HG03520 (cell line): Measurements from ENCODE around the gene DYSF.

ENCODE experiments used
- ATAC-seq: cut with Tn5 transposase; IDR thresholded peaks from one replicate; pipeline ENCODE4 v1.9.1; 2021; ENCODE audit warnings: mild to moderate bottlenecking, moderate library complexity; ENCODE audit not compliant: unreplicated experiment

The DYSF gene

GRCh38 chr2:71685941-71686611 is 232.7 kb downstream of the DYSF start:
- no peak for ATAC-seq

GRCh38 chr2:71686781-71687180 is 233.4 kb downstream of the DYSF start:
- ATAC-seq, result no peak

GRCh38 chr2:71687412-71687811 is 234.1 kb downstream of the DYSF start:
- ATAC-seq, result no peak

GRCh38 chr2:71688530-71688929 is 235.2 kb downstream of the DYSF start:
- no peak for ATAC-seq

- no peak for ATAC-seq
Measured at GRCh38 chr2:71689393-71689792, 236.0 kb downstream of the DYSF start.

- ATAC-seq, result no peak
Measured at GRCh38 chr2:71689968-71690834, 236.8 kb downstream of the DYSF start.

- ATAC-seq, result no peak
Measured at GRCh38 chr2:71690876-71691475, 237.6 kb downstream of the DYSF start.

GRCh38 chr2:71691747-71692441 is 238.5 kb downstream of the DYSF start:
- ATAC-seq, result no peak

GRCh38 chr2:71692621-71693277 is 239.4 kb downstream of the DYSF start:
- no peak for ATAC-seq

GRCh38 chr2:71693286-71694270 is 240.2 kb downstream of the DYSF start:
- no peak for ATAC-seq

GRCh38 chr2:71694501-71695234 is 241.3 kb downstream of the DYSF start:
- ATAC-seq, result no peak

GRCh38 chr2:71695235-71696120 is 242.1 kb downstream of the DYSF start:
- ATAC-seq, result no peak

- ATAC-seq, result no peak
Measured at GRCh38 chr2:71696381-71696780, 243.0 kb downstream of the DYSF start.

- ATAC-seq, result no peak
Measured at GRCh38 chr2:71697106-71698004, 244.0 kb downstream of the DYSF start.

- ATAC-seq, result no peak
Measured at GRCh38 chr2:71699428-71699827, 246.1 kb downstream of the DYSF start.

GRCh38 chr2:71700041-71700657 is 246.8 kb downstream of the DYSF start:
- no peak for ATAC-seq
